ENCODE measurements around the gene CDON. TPM values are rescaled to one million over a fixed set of nuclear protein-coding genes. Genes with fewer than 3 reads are reported as not detected.

The CDON gene
- total and polyA plus RNA-seq, 2 of the 13 experiments (the other 11 are each of a cell fraction or from before 2014, with no cell fraction given) = 9.6 to 12.8 TPM

DNA sequence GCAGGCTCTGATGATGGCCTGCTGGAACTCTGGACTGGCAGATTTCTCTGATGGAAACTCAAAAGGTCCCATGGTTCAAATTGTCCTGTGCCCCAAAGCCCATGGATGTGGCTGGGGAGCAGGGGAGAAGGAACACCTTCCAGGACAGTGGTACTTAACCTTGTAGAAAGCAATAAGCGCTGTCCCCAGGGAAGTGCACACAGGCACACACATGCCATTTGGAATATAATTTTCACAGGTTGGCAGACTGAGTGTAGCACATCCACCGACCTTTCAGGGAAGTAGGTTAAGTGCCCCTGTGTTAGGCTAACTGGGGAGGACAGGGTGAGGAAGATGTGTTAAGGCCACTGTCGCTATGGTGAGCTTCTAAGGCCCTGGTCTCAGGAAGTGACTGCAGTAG lies 140.5 kb downstream of the CDON start:
- no peak for ATAC-seq
- CTCF ChIA-PET (ENCODE audit: low intra/inter-chr PET ratio, low total read pairs) = interaction anchor here (1.7 to 2.2 kb wide), 2 partner anchors 139 to 272 kb away, joined by 14 to 24 read pairs; partner anchors contain the start of gene CDON
- no peak overlapping the region for H3K27ac ChIP-seq (ENCODE audit: extremely low read length, insufficient read depth, low read length)
- no TSS peak for BruUV-seq (replicated peaks)
- no peak overlapping the region for H2AFZ ChIP-seq (ENCODE audit: low read length)
- peaks cover 0 to 1% of the 10 kb centered on the region in 2 experiments; a peak in 1 of 5 replicates for H3K27me3 ChIP-seq (ENCODE audit: control insufficient read depth in 1 of 2, insufficient read depth in 2 of 2, low read length in 2 of 2)
- H3K4me3 ChIP-seq (replicated peaks in 1 of 3; ENCODE audit: insufficient read depth in 1 of 3, low read depth in 2 of 3, low read length in 3 of 3) = no peak overlapping the region
- TF ChIP-seq HCFC1 (IDR thresholded peaks at IDR 0.05; ENCODE audit: low read depth, low read length) = no peak
- TF ChIP-seq, protein P1, sequence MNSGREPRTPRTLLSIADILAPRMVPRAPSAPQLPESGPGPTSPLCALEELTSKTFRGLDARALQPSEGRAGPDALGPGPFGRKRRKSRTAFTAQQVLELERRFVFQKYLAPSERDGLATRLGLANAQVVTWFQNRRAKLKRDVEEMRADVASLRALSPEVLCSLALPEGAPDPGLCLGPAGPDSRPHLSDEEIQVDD (CRISPR knock-in tag; IDR thresholded peaks at IDR 0.05; ENCODE audit: borderline replicate concordance) = no peak
- H3K79me2 ChIP-seq (ENCODE audit: insufficient read depth, low read length) = no peaks in the 10 kb centered on the region
- no peak for DNase-seq (ENCODE audit: low spot score)
- FAIRE-seq = no peak
- POLR2A ChIA-PET = no interaction called here
- H3K36me3 ChIP-seq (replicated peaks in 1 of 2; ENCODE audit: control insufficient read depth in 1 of 2, insufficient read depth in 2 of 2, low read length in 2 of 2) = no peaks in the 10 kb centered on the region
- no peaks in the 10 kb centered on the region for H3K9me3 ChIP-seq (ENCODE audit: low read length)
- intact Hi-C loops (cut with micrococcal nuclease; ENCODE audit: unreplicated experiment) (no loop called here), in situ Hi-C loops (cut with HindIII; ENCODE audit: extremely low pct_ligation_motif_present, low pct_unique_long_range_greater_than_20kb) (loop anchor here (5.0 kb wide), 1 partner anchor 265 kb away; no protein-coding TSS in a partner anchor)
- H3K4me1 ChIP-seq (ENCODE audit: insufficient read depth, low read length) = peaks cover 71% of the 10 kb centered on the region
- no peak overlapping the region for H3K9ac ChIP-seq (ENCODE audit: insufficient read depth, low read depth, low read length)
- H4K20me1 ChIP-seq (ENCODE audit: insufficient read depth, low read length) = no peaks in the 10 kb centered on the region
- peak overlapping the region; percentile 39 for H3K4me2 ChIP-seq (ENCODE audit: low read depth, low read length)
- 56% methylated on average over 3 of the region's 3 CpGs for WGBS (ENCODE audit: low lambda C conversion rate)

DNA sequence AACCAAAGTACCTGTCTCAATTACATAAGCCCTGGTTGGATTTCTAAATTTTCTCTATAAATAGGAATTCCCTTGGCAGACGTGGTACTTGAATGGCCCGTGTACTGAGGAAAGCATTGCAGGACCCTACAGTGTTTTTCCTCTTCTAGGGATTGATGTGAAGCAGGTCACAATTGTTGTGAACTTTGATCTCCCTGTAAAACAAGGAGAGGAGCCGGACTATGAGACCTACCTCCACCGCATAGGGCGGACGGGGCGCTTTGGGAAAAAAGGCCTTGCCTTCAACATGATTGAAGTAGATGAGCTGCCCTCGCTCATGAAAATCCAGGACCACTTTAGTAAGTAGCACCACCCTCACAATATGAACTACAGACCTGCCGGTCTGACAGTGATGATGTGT lies 141.6 kb downstream of the CDON start:
- ChIA-PET POLR2A (interaction anchor here (1.1 kb wide), 1 partner anchor 18 kb away, joined by 3 read pairs; the partner anchor contains the start of gene PUS3), CTCF (ENCODE audit: low intra/inter-chr PET ratio, low total read pairs) (no interaction called here)
- H3K36me3 ChIP-seq (replicated peaks in 1 of 2; ENCODE audit: control insufficient read depth in 1 of 2, insufficient read depth in 2 of 2, low read length in 2 of 2) = no peaks in the 10 kb centered on the region
- WGBS (ENCODE audit: low lambda C conversion rate) = 0% methylated on average over 9 of the region's 9 CpGs
- H3K9me3 ChIP-seq (ENCODE audit: low read length) = no peaks in the 10 kb centered on the region
- H3K4me3 ChIP-seq (replicated peaks in 1 of 3; ENCODE audit: insufficient read depth in 1 of 3, low read depth in 2 of 3, low read length in 3 of 3) = peak overlapping the region in 2 of 3 experiments; percentile 19 to 50; a peak in 4 of 6 replicates
- FAIRE-seq (peak; percentile 34), DNase-seq (ENCODE audit: low spot score) (peak; percentile 62), ATAC-seq (peak; percentile 28)
- H2AFZ ChIP-seq (ENCODE audit: low read length) = no peak overlapping the region
- H3K9ac ChIP-seq (ENCODE audit: insufficient read depth, low read depth, low read length) = peak overlapping the region; percentile 40; the same call in 1 of the 2 replicates
- peak overlapping the region; percentile 75 for H3K4me2 ChIP-seq (ENCODE audit: low read depth, low read length)
- H3K27ac ChIP-seq (ENCODE audit: extremely low read length, insufficient read depth, low read length) = no peak overlapping the region
- no TSS peak for BruUV-seq (replicated peaks)
- H4K20me1 ChIP-seq (ENCODE audit: insufficient read depth, low read length) = no peaks in the 10 kb centered on the region
- intact Hi-C loops (cut with micrococcal nuclease; ENCODE audit: unreplicated experiment) (no loop called here), in situ Hi-C loops (cut with HindIII; ENCODE audit: extremely low pct_ligation_motif_present, low pct_unique_long_range_greater_than_20kb) (loop anchor here (5.0 kb wide), 1 partner anchor 266 kb away; no protein-coding TSS in a partner anchor)
- H3K4me1 ChIP-seq (ENCODE audit: insufficient read depth, low read length) = peaks cover 73% of the 10 kb centered on the region
- no peaks in the 10 kb centered on the region for H3K79me2 ChIP-seq (ENCODE audit: insufficient read depth, low read length)
- peaks cover 0 to 7% of the 10 kb centered on the region in 2 experiments; a peak in 1 of 5 replicates for H3K27me3 ChIP-seq (ENCODE audit: control insufficient read depth in 1 of 2, insufficient read depth in 2 of 2, low read length in 2 of 2)
- TF ChIP-seq, protein P2, sequence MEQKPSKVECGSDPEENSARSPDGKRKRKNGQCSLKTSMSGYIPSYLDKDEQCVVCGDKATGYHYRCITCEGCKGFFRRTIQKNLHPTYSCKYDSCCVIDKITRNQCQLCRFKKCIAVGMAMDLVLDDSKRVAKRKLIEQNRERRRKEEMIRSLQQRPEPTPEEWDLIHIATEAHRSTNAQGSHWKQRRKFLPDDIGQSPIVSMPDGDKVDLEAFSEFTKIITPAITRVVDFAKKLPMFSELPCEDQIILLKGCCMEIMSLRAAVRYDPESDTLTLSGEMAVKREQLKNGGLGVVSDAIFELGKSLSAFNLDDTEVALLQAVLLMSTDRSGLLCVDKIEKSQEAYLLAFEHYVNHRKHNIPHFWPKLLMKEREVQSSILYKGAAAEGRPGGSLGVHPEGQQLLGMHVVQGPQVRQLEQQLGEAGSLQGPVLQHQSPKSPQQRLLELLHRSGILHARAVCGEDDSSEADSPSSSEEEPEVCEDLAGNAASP (CRISPR knock-in tag; IDR thresholded peaks at IDR 0.05; ENCODE audit: borderline replicate concordance) = no peak
- no peak for TF ChIP-seq SOX13 (IDR thresholded peaks at IDR 0.05)
- TF ChIP-seq SOX13 (CRISPR knock-in tag; conservative IDR thresholded peaks at IDR 0.05 in 1 of 2, IDR thresholded peaks at IDR 0.05 in 1 of 2) = no peak
- no peak for TF ChIP-seq ZNF282 (IDR thresholded peaks at IDR 0.05; ENCODE audit: partially characterized antibody)
- TF ChIP-seq, protein P3, sequence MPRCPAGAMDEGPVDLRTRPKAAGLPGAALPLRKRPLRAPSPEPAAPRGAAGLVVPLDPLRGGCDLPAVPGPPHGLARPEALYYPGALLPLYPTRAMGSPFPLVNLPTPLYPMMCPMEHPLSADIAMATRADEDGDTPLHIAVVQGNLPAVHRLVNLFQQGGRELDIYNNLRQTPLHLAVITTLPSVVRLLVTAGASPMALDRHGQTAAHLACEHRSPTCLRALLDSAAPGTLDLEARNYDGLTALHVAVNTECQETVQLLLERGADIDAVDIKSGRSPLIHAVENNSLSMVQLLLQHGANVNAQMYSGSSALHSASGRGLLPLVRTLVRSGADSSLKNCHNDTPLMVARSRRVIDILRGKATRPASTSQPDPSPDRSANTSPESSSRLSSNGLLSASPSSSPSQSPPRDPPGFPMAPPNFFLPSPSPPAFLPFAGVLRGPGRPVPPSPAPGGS (CRISPR knock-in tag; IDR thresholded peaks at IDR 0.05) = no peak
- peak; percentile 43; the same call in 1 of the 2 replicates for TF ChIP-seq HNF4G (IDR thresholded peaks at IDR 0.05; ENCODE audit: borderline replicate concordance, low read depth, low read length)
- TF ChIP-seq HNF4G (CRISPR knock-in tag; IDR thresholded peaks at IDR 0.05; ENCODE audit: borderline replicate concordance, low read depth) = no peak; the same call in 1 of the 2 replicates
- TF ChIP-seq SRSF4 (IDR thresholded peaks at IDR 0.05; ENCODE audit: low read depth, low read length, poor library complexity, severe bottlenecking) = no peak
- no peak for TF ChIP-seq ZBTB8A (CRISPR knock-in tag; IDR thresholded peaks at IDR 0.05; ENCODE audit: borderline replicate concordance, low read depth)
- TF ChIP-seq MAZ (IDR thresholded peaks at IDR 0.05; ENCODE audit: borderline replicate concordance, low read depth, low read length) = no peak
- TF ChIP-seq MAZ (CRISPR knock-in tag; IDR thresholded peaks at IDR 0.05; ENCODE audit: low read depth) = no peak
- no peak for TF ChIP-seq ZNF563 (CRISPR knock-in tag; IDR thresholded peaks at IDR 0.05)
- TF ChIP-seq ZNF644 (CRISPR knock-in tag; IDR thresholded peaks at IDR 0.05; ENCODE audit: low read depth) = peak; percentile 25; the same call in 1 of the 2 replicates

Measured in HepG2 (cell line).